Measurements from ENCODE around the gene VANGL2. TPM values are rescaled to one million over a fixed set of nuclear protein-coding genes. Genes with fewer than 3 reads are reported as not detected.

The VANGL2 gene
- total and polyA plus RNA-seq, 2 experiments from 2014 or later = 15.2 to 24.6 TPM

DNA sequence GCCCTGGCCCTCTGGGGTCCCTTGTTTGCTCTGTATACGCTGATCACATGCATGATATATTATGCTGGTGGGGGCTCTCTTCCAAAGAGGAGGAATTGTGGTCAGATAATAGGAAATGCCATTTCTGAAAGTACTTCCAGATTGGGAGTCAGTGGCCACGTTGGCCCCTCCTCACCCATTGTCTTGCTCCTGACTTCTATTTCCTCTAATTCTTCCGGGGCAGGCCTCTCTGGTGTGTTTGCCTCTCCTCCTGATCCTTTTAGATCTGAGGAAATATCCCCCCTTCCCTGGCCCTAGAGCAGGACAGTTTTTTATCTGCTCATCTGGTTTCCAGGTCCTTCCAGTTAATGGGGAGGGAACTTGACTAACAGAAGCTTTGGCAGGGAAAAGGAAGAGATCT, 2.9 kb downstream of the VANGL2 start:
- DNase-seq (ENCODE audit: low read depth in 1 of 2, low spot score in 1 of 2) = peak in 1 of 2 donors; percentile 50
- H3K36me3 ChIP-seq = no peaks in the 10 kb centered on the region
- H3K4me1 ChIP-seq (ENCODE audit: low read depth) = peaks cover 25% of the 10 kb centered on the region
- no peaks in the 10 kb centered on the region for H3K27me3 ChIP-seq
- H3K27ac ChIP-seq = no peak overlapping the region
- H3K4me3 ChIP-seq = no peak overlapping the region
- H3K9me3 ChIP-seq (ENCODE audit: low read depth) = no peaks in the 10 kb centered on the region
- TF ChIP-seq, protein P1, sequence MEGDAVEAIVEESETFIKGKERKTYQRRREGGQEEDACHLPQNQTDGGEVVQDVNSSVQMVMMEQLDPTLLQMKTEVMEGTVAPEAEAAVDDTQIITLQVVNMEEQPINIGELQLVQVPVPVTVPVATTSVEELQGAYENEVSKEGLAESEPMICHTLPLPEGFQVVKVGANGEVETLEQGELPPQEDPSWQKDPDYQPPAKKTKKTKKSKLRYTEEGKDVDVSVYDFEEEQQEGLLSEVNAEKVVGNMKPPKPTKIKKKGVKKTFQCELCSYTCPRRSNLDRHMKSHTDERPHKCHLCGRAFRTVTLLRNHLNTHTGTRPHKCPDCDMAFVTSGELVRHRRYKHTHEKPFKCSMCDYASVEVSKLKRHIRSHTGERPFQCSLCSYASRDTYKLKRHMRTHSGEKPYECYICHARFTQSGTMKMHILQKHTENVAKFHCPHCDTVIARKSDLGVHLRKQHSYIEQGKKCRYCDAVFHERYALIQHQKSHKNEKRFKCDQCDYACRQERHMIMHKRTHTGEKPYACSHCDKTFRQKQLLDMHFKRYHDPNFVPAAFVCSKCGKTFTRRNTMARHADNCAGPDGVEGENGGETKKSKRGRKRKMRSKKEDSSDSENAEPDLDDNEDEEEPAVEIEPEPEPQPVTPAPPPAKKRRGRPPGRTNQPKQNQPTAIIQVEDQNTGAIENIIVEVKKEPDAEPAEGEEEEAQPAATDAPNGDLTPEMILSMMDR (IDR thresholded peaks at IDR 0.05; ENCODE audit: low read depth, low read length) = no peak

DNA sequence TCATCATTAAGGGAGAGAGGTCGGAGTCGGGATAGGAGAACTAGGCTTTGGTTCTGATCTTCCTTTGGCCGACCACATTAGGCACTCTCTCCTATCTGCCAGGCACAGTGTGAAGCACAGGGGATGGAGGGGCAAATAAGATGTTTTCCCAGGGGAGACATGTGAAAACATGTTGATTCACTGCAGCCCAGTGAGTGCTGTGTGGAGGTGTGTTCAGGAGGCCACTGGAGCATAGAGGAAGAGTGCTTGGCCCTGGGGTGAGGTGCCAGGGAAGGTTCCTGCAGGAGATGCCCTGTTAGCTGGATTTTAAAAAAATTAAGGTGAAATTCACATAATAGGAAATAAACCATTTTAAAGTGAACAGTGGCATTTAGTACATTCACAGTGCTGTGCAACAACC, 3.7 kb downstream of the VANGL2 start:
- Histone ChIP-seq H3K9me3 (ENCODE audit: low read depth) (no peaks in the 10 kb centered on the region), H3K27me3 (no peaks in the 10 kb centered on the region), H3K36me3 (no peaks in the 10 kb centered on the region), H3K4me1 (ENCODE audit: low read depth) (peaks cover 21% of the 10 kb centered on the region), H3K27ac (no peak overlapping the region), H3K4me3 (no peak overlapping the region)
- DNase-seq (ENCODE audit: low read depth in 1 of 2, low spot score in 1 of 2) = no peak
- TF ChIP-seq, protein P1 (IDR thresholded peaks at IDR 0.05; ENCODE audit: low read depth, low read length) = no peak

DNA sequence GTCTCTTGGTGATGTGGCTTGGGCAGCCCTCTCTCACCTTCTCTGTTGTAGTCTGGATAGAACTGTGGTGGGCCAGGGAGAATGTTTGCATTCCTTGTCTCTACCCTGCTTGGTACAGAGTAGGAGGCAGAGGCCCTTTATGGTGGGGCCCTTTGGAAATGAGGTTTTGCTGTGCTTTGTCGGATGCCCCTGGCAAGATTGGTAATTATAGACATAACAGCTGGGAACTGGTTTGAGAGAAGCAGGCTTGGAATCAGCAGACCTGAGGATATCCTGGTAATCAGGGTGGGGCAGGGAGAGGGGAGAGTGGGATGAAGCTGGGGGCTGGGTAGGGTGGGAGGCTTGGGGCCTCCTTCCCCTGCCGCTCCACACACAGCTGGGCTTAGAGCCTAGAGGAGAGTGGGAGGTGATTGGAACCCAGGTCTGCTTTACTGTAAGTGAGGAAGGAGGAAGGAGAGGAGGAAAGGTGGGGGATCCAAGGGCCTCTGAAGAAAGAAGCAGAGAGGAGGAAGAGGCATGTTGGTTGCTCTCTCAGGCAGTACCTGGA, 5.0 kb downstream of the VANGL2 start:
- DNase-seq (ENCODE audit: low read depth in 1 of 2, low spot score in 1 of 2) = no peak
- Histone ChIP-seq H3K36me3 (no peaks in the 10 kb centered on the region), H3K9me3 (ENCODE audit: low read depth) (no peaks in the 10 kb centered on the region), H3K4me3 (no peak overlapping the region), H3K27ac (no peak overlapping the region), H3K27me3 (no peaks in the 10 kb centered on the region), H3K4me1 (ENCODE audit: low read depth) (peaks cover 18% of the 10 kb centered on the region)
- TF ChIP-seq, protein P1 (IDR thresholded peaks at IDR 0.05; ENCODE audit: low read depth, low read length) = no peak

DNA sequence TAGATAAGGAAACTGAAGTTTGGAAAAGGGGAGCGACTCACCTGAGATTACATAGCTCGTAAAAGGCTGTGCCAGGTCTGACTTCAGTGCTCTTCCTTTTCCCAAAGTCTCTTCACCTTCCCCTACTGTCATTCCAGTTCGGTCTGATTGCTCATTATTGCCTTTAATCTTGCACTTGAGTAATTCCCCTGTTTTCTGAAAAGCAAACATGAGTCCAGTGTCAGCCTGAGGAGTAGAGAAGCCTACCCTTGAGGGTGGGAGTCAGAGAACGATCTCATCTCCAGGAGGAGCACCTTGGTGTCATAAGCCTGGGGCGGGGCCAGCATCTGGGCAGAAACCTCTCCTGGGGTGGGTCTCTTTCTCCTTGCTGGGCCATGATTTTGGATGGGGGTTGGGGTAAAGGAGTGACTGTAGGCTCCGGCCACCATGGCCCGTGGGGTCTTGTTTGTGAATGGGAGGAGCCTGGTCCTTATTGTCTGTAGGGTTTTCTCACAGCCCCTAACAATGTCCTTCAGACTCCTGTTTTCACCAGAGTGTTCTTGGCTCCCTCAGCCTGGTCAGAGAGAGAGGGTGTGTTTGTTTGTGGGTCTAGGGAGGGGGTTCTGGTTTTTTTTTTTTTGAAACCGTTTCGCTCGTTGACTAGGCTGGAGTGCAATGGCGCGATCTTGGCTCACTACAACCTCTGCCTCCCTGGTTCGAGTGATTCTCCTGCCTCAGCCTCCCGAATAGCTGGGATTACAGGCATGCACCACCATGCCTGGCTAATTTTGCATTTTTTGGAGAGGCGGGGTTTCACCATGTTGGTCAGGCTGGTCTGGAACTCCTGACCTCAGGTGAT, 6.0 kb downstream of the VANGL2 start:
- Histone ChIP-seq H3K4me3 (no peak overlapping the region), H3K36me3 (no peaks in the 10 kb centered on the region), H3K4me1 (ENCODE audit: low read depth) (peaks cover 28% of the 10 kb centered on the region), H3K9me3 (ENCODE audit: low read depth) (no peaks in the 10 kb centered on the region), H3K27ac (no peak overlapping the region), H3K27me3 (no peaks in the 10 kb centered on the region)
- TF ChIP-seq, protein P1 (IDR thresholded peaks at IDR 0.05; ENCODE audit: low read depth, low read length) = no peak
- no peak for DNase-seq (ENCODE audit: low read depth in 1 of 2, low spot score in 1 of 2)

DNA sequence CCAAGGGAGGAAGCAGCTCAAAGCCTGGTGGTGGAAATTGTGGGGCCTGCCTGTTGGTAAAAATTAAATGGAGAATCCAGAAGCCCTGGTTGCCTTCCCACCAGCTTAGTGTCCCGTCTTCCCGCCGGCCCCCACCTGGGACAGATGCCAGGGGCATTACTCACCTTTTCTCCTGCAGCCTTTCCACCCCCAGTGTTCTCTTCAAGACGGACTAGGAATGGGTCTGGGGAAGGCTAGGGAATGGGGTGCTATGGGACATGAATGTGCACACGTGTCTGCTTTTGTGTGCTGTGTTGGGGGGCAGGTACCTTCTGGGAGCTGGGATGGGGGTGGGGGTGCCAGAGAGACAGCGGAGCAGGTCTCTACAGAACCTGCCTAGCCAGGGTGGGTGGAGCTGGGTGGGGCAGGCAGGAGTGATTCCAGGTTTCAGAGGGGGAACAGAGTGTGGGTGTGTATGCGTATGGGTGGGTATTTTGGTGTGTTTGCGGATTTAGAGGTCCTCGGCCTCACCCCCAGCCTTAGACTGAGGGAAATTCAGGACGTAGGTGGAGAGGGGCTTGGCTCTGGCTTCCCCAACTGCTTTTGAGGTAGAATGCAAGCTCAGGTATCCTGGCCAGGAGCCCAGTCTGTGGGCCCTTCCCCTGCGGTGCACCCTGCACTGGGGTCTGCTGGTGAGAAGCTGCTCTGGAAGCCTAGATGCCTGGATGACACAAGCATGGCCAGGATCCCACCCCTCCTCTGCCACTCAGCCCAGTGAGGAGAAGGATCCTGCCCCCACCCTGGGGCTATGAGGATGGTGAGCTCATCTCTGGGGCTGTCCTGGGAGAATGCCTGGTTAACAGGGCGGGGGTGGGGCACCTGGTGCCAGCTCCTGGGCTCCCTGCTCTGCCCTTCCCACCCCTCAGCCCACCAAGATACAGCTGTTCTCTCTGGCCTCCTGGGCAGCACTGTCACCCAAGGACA, 7.8 kb downstream of the VANGL2 start:
- Histone ChIP-seq H3K4me1 (ENCODE audit: low read depth) (peaks cover 19% of the 10 kb centered on the region), H3K9me3 (ENCODE audit: low read depth) (no peaks in the 10 kb centered on the region), H3K27ac (no peak overlapping the region), H3K27me3 (no peaks in the 10 kb centered on the region), H3K4me3 (no peak overlapping the region), H3K36me3 (no peaks in the 10 kb centered on the region)
- TF ChIP-seq, protein P1 (IDR thresholded peaks at IDR 0.05; ENCODE audit: low read depth, low read length) = no peak
- DNase-seq (ENCODE audit: low read depth in 1 of 2, low spot score in 1 of 2) = peak in 1 of 2 donors; percentile 20
